ENCODE data around the gene MAP1LC3B. TPM values are rescaled to one million over a fixed set of nuclear protein-coding genes. Genes with fewer than 3 reads are reported as not detected.
A peak's percentile ranks its signal among the peaks of the same experiment; 100 is the strongest.

The MAP1LC3B gene
- total RNA-seq, 1 donor, result 26.4 TPM

- DNase-seq (ENCODE audit: low read depth in 2 of 3, low spot score in 2 of 3), result peak in 1 of 3 donors; percentile 9
Measured at GRCh38 chr16:87407511-87408112, 15.5 kb downstream of the MAP1LC3B start.

DNA sequence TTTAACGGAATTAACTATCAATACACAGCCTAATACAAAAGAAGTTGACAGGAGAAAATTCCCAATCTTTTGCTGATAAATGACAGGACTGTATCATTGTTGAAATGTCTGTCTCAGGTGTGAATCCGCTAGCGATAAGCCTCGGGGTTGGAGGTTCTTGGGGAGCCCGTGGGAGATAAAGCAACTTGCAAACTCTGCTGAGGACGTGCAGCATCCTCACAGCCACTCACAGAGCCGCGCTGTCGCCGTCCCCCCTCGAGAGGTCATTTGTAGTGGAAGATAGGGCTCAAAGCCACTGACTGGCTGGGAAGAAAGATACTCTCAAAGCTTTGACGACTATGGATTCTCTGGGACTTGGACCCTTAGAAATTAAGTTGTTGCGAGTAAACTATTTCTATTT is 17.0 kb downstream of the MAP1LC3B start:
- DNase-seq (ENCODE audit: low read depth in 2 of 3, low spot score in 2 of 3), result no peak

DNA sequence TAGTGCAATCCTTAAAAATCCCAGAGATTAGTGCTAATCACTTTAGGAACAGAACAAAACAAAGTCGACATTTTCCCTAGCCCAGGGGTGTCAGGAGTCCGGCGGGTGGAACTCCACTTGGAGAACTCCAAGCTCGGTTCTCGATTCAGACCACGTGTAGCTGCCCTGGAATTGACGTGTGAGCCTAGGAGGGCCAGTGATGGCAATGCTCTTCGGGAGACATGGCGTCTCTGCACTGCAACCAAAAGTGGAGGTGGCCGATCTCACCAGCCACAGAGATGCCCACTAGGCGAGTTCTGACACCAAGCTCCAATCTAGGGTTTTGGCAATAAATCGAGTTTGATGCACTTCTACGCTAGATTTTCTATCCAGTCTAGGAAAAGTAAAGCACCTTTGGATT is 17.6 kb downstream of the MAP1LC3B start:
- no peak for DNase-seq (ENCODE audit: low read depth in 2 of 3, low spot score in 2 of 3)

DNA sequence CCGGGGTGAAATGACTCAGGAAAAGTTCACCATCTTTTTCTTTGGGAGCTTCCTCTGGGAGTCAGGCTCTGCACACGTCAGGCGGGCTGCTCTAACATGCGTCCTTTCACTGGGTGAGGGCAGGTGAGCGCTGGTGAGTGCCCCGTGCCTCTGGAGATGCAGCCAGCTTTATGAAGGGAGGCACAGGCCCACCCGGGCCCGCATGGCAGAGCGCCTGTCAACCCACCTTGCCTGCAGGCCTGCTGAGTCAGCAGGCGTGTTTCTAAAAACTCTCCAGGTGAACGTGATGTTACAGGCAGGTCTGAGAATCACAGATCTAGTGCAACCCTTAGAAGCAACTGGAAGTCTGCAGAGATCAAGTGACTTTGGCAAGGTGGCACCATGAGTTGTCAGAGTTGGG is 18.4 kb downstream of the MAP1LC3B start:
- no peak for DNase-seq (ENCODE audit: low read depth in 2 of 3, low spot score in 2 of 3)

DNA sequence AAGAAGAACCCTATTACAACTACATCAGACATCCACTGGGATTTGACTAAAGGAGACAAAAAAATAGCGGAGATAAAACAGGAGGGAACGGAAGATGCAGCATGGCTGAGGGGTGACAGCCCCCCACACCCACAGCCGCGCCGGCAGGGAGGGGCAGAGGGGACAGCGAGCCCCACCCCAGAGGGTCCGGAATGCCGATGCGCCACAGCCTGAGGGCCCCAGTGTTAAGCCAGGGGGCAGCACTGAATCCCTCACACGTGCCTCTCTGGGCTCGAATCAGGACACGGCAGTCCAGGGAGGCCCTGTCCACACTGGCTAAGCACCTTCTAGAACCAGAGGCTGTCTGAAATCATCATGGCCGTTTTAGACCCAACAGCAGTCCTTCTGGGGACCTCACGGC is 18.8 kb downstream of the MAP1LC3B start:
- DNase-seq (ENCODE audit: low read depth in 2 of 3, low spot score in 2 of 3), result no peak

DNA sequence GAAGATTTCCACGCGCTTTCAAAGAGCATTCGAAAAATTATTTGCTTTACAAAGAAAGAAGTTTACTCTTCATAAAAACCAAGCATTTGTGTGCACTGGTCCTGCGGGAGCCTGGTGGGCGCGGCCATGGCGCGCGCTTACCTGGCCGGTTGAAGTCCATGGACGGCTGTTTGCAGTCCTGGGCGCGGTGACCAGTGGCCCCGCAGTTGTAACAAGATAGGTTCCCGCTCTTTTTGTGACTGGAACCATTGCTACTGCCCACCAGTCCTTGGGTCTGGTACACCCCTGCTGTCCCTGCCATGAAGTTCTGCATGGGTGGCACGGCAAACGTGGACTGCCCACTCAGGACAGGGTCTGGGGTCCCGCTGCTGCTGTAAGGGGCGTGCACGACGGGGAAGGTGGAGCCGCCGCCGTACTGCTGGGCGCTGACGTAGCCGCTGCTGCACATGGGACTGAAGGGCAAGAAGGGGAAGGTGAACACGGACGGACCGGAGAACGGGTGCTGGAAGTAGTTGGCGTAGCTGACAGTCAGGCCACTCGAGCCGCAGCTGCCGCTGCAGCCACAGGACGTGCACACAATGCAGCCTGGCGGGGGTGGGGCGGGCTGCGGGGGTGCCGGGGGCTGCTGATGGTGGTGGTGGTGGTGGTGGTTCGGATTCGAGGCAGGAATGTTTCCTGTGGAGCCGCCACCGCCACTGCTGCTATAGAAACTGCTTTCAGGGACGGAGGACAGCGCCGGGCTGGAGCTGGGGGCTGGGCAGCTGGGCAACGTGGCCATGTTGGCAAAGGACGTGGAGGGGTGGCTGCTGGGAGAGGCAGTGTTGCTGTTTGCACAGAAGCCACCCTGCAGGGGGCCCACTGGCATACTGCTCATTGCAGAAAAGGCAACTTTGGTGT is 19.5 kb downstream of the MAP1LC3B start:
- no peak for DNase-seq (ENCODE audit: low read depth in 2 of 3, low spot score in 2 of 3)

GRCh38 chr16:87412371-87412995 is 20.3 kb downstream of the MAP1LC3B start:
- DNase-seq (ENCODE audit: low read depth in 2 of 3, low spot score in 2 of 3), result no peak

DNA sequence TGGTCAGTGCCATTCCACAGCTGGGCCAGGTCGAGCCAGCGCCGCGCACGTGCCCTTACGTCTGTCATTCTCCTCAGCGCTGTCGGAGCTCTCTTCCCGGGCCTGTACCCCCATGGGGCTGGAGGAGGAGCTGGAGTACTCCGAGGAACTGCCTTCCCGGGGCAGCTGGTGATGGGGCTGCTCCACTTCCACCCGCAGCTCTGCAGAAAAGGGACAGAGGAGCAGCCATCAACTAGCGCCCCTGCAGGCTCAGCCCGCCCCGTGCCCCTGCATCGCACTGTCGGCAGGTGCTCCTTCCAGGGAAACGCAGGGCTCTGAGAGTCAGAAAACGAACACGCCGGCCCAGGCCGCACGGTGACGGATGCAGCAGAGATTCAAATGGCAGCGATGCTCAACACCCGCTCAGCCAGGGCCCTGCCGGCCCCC is 20.9 kb downstream of the MAP1LC3B start:
- no peak for DNase-seq (ENCODE audit: low read depth in 2 of 3, low spot score in 2 of 3)

DNA sequence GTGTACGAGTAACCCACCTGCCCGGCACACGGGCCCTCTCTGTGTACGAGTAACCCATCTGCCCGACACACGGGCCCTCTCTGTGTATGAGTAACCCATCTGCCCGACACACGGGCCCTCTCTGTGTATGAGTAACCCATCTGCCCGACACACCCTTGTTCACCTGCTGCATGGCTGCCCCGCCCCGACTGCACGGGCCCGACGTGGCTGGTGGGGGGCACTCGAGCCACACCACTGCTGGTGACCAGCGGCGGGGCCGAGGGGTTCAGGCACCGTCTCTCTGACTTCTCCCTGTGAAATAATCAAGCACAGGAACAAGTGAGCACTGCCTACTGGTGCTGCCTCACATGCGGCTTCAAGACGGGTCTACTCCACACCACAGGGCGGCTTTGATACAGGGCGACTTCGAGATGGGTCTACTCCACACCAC is 22.1 kb downstream of the MAP1LC3B start:
- DNase-seq (ENCODE audit: low read depth in 2 of 3, low spot score in 2 of 3), result no peak

- DNase-seq (ENCODE audit: low read depth in 2 of 3, low spot score in 2 of 3), result no peak
Measured at GRCh38 chr16:87415441-87415840, 23.3 kb downstream of the MAP1LC3B start.

DNA sequence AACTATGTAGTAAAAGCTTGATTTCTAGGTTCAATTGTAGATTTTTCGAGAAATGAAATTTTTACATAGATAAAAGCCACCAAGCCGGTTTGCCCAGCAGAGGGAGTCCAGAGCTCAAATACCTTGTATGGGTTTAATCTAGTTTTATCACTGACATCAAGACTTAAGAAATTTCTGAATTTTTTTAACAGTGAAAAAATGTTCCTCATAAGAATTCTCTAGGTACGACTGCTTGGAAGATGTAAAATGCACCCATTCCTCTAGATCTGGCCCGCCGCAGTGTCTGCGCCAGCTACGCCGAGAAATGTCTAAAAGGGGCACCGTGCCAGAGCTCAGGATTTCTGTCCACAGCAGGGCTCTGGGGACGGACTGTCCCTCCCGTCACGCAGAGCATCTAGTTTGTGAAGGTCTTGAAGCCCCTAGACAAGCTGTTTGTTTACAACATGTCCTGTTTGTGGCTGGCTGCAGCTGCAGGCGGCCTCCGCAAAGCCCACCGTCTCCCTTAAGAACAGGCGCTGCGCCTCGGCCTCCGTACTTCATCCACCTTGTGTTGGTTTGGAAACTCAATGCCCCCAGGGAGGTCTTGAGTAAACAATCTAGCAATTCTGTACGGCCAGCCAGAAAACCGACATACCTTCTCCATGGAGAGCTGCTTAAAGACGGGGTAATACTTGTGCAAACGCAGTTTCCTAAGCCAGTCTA is 24.8 kb downstream of the MAP1LC3B start:
- peak in 2 of 3 donors; percentile 32 to 74 for DNase-seq (ENCODE audit: low read depth in 2 of 3, low spot score in 2 of 3)

- no peak for DNase-seq (ENCODE audit: low read depth in 2 of 3, low spot score in 2 of 3)
Measured at GRCh38 chr16:87417528-87417910, 25.4 kb downstream of the MAP1LC3B start.

DNA sequence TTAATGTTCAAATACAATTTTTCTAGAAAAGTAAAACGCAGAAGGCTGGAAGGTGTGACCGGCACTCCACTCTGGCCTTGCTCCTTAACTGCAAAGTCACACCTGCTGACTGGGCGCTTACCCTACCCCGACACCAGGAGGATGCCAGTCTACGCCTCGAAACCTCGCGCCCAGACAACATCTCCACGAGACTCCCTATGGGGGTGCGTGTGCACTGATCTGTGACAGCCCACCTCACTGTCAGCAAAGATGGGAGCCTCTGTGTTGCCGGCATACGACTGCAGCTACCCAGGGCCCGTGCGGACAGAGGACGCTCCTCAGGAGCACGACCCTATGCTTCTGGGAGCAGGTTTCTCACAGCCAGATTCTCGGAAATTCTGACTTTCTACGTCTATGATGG is 26.1 kb downstream of the MAP1LC3B start:
- DNase-seq (ENCODE audit: low read depth in 2 of 3, low spot score in 2 of 3), result no peak

- DNase-seq (ENCODE audit: low read depth in 2 of 3, low spot score in 2 of 3), result no peak
Measured at GRCh38 chr16:87418644-87419043, 26.5 kb downstream of the MAP1LC3B start.

GRCh38 chr16:87420026-87421002 is 28.2 kb downstream of the MAP1LC3B start:
- no peak for DNase-seq (ENCODE audit: low read depth in 2 of 3, low spot score in 2 of 3)

GRCh38 chr16:87421003-87421912 is 29.1 kb downstream of the MAP1LC3B start:
- DNase-seq (ENCODE audit: low read depth in 2 of 3, low spot score in 2 of 3), result no peak

DNA sequence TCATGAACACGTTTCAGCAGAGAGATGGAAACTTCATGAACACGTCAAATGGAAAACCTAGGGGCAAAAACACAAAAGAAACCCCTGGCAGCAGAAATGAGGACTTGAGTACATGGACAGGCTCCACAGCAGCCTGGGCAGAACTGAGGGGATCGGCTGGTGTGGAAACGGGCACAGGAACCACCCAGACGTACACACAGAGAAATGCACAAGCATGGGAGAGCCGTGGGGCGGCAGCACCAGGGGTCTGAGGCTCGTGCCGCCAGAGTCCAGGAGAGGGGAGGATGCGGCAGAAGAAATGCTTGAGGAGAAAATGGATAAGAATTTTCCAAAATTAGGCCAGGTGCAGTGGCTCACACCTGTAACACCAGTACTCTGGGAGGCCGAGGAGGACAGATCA is 30.0 kb downstream of the MAP1LC3B start:
- no peak for DNase-seq (ENCODE audit: low read depth in 2 of 3, low spot score in 2 of 3)

GRCh38 chr16:87423429-87423828 is 31.3 kb downstream of the MAP1LC3B start:
- no peak for DNase-seq (ENCODE audit: low read depth in 2 of 3, low spot score in 2 of 3)

DNA sequence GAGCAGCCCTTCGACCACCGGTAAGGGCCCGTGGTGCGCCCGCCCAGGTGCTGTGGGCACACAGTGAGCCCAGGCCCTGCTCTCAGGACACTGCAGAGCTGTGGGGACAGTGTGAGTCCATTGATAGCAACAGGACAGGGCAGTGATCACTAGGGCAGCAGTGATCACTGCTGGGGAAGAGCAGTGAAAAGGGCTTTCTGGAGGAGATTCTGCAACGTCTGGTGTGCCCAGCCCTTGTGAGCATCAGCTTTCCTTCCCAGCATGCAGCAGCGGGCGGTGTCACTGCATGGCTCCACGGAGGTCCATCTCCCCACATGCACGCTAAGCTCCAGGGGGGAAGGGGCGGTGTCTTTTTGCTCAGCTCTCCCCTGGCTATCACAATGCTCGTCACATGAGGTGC is 32.1 kb downstream of the MAP1LC3B start:
- no peak for DNase-seq (ENCODE audit: low read depth in 2 of 3, low spot score in 2 of 3)
